Activated CD4-positive, alpha-beta T cell treated with anti-CD3 and anti-CD28 coated beads, Interleukin-2, amount 50 U/mL, for 16 hours (primary cell): ENCODE data around the gene SMYD3.

Source experiments
- DNase-seq: peaks from one replicate; pipeline ENCODE4 v3.0.0-alpha.2; 2020

The SMYD3 gene

DNA sequence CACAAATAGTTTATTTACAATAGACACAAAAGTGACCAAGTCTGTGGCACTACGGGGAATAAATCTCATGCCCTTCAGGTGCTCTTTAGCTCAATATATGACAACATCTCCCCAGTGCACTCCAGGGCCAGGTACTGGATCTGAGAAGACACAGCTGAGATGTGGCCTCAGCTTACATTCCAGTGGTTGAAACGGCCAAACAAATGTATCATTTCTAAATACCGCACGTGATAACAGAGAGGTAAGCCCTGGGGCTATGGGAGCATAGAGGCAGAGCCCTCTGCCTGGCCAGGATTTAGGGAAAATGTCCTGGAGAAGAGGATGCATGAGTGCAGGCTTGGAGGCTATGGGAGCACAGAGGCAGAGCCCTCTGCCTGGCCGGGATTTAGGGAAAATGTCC lies 630.5 kb downstream of the SMYD3 start:
- no peak for DNase-seq

DNA sequence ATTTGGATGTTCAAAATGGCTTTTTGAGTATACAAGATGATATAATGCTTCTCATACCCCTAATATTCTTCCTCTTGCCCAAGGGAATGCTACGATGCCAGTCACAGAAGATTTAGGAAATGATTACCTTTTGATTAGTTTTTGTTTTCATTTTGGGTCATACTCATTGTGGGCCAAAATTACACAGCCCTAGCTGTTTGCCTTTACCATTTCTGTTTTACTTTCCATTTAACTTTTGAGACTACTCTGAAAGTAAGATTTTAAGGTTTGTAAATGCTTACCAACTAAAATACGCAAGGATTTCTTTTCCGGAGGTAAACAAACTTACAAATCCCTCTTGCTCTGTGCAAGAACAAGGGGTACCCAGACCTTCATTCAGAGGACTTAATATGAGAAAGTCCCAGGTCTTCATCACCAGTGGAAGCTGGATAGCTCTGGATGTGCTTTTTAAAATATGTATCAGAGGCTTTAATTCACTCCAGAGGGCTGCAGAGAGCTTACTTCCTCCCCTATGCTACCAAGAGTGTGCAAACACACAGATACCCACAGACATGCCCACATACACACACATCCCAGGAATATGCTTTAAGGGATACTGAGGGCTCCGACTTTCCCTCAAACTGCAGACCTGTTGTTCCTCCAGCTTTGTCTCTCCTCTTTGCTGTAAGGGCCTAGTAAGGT lies 631.4 kb downstream of the SMYD3 start:
- no peak for DNase-seq

DNA sequence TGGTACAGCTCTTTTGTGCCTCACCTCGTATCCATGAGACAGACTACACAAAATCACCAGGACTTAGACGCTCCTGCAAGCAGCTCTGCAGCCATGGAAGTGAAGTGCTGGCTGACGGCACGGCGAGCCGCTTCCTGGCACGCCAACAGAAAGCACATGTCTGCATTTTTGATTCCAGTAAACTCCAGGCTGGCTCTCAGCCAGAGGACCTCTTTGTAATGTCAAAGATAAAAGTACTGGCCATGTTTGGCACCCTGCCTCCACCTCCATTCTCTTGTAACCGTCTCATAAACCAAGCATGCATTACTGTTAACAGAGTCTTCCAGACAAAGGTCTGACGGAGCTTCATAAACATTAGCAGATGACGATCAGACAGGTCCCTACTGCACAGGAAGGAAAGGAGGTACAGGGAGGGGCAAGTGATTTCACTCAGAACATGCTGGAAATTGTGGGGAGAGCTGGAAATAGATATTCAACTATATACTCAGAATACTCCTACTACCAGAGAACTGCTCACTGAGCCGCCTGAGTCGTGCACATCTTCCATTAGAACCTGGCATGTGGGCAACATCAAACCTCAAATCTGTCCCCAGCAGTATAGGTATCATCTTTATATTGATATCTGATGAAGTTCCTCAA lies 632.0 kb downstream of the SMYD3 start:
- DNase-seq = no peak

DNA sequence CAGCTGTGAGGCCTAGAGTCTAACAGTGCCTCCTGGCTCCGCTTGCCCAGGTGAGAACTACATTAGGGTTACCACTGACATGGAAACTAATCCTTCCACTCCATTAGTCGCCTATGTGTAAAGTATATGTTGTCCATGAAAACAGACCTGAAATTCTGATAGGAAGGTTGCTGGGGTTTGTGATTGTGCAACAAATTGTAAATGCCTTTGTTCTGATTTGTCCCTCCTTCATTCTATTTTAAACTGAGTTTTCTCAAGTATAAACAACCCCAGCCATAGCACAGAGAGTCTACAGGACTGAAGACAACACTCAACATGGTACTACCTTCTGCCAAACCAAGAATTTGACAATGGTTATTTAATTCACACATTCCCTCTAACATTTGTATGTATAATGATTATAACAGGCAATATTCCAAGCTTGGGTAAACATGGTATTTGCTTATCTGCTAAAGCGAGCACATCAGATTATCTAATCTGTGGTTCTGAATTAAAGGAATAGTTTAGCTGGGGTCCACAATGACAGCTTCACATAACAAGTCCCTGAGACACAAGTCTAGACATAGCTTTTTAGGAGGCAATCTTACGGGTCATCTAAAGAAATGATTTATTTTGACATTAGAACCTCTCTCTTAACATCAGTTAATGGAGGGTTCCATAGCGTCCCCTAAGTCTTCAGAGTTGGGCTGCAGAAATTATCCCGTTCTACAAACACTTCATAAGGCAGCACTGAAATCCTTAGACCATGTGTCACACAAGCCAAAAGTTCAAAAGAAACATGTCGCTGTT lies 633.0 kb downstream of the SMYD3 start:
- no peak for DNase-seq

- no peak for DNase-seq
Observed at GRCh38 chr1:245873068-245873467, 634.0 kb downstream of the SMYD3 start.

DNA sequence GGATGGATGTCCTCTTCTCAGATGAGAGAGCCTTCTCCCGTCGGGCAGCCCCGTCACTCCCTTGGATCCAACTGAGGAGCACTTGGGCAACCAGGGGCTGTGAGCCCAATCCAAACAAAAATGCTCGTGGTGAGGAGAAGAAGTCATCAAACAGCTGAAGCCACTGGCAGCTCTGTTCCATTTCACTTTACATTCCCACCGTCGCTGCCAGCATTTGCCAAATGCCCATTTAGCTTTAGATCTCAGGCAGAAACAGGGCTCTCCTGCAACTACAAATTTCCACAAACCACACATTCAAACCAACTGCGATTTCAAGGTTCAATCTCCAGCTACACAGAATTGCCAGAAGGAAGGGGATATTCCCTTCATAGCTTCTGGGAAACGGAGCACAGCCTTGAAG lies 634.6 kb downstream of the SMYD3 start:
- no peak for DNase-seq

DNA sequence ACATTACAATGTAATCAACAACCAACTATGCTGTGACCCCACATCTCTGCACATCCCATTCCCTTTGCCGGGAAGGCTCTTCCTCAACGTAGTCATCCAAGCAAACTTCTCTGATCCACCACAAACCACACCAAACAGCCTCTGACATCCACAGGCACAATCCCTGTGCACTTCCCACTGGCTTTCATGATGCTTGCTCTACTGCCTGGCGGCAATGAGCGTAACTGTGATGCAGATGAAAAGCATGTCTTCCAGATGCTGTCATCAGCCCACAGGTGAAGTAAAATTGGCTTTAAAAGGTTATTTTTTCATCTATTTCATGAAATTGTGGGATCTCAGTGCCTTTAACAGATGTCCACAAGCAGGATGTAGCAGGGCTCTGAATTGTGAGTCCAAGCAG lies 635.2 kb downstream of the SMYD3 start:
- DNase-seq = no peak

DNA sequence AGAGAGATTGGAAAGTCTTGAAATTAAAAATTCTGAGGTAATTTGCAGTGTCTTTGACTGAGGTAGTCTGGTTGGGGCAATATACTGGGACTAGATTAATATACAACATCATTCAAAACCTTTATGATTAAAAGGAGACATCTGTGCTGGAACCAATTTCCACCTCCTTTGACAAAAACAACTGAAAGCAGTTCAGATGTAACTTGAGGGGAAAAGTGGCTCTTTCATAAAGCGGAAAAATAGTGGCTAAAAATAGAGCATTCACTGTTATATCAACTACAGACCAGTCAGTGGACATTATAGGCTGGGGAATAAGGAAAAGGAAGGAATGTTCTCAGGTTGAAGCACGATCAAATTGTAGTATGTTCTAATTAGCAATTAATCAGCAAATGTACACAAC lies 635.9 kb downstream of the SMYD3 start:
- no peak for DNase-seq

GRCh38 chr1:245870698-245871097 lies 636.4 kb downstream of the SMYD3 start:
- DNase-seq = no peak

- no peak for DNase-seq
Observed at GRCh38 chr1:245869847-245870246, 637.2 kb downstream of the SMYD3 start.

DNA sequence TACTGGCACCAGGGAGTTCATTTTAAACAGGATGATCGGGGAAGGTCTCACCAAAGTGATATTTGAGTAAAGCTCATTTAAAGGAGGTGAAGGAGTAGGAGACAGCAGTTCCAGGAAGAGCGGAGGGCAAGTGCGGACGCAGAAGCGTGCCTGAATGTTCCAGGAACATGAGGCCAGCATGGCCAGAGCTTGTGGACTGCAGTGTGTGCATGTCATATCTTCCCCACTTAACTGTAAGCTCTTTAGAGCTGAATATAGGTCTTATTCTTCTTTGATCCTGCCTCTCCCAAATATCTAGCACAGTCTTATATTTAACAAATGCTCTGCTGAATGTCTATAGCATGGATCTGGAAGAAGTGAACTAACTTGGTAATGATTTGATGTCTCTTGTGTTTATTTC lies 639.3 kb downstream of the SMYD3 start:
- DNase-seq = no peak

GRCh38 chr1:245864872-245865271 lies 642.2 kb downstream of the SMYD3 start:
- no peak for DNase-seq

DNA sequence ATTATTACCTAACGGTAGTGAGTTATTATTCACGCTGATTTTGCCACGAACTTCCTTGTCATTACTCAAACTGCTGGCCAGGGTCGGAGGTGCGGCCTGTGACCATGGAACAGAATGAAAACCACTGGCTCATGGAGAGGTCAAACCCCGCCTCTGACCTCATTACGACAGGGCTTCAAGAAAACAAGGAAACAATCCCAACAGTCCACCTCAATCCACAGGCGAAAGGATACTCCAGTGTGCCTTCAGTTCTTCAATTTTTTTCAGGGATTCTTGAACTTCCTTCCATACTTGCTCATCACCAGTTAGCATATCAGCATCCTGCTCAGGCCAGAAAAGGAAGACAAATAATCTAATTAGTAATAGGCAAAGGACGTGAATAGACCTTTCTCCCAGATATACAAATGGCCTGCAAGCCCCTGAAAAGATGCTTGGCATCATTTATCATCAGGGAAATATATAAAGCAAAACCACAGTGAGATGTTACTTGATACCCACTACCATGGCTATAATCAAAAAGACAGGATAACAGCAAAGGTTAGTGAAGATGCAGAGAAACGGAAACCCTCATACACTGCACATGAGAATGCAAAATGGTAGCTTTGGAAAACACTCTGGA lies 643.4 kb downstream of the SMYD3 start:
- no peak for DNase-seq

DNA sequence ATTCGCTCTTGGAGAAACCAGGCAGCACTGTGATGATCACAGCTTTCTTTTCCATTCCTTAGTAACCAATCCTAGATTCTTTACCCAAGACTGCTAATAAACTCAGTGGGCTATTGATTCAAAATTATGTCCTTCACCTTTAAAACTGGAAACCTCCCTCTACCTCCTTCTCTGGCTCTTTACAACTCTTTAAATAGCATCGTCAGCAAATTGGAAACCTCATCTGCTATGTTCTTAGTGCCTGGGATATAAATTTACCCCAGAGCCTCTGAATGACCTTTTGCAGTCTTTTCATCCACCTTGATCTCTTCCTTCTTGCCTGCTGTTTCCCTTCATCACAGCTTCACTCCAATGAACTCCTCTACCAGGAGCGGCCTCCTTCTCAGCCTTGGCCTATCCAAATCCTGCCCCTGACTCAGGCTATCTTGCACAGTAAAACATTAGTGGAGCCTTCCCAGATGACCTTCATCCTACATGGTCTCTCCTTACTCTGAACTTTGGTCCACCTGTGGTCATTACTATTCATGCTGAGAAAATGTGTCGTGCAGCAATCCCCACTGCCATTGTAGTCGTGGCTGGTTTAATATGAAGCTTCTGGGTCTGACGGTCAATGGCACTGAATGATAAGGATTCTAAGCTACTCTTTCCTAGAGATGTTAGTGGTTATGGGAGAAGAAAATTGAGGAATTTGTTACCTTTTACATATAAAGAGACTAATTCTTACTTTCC lies 644.1 kb downstream of the SMYD3 start:
- DNase-seq = no peak

DNA sequence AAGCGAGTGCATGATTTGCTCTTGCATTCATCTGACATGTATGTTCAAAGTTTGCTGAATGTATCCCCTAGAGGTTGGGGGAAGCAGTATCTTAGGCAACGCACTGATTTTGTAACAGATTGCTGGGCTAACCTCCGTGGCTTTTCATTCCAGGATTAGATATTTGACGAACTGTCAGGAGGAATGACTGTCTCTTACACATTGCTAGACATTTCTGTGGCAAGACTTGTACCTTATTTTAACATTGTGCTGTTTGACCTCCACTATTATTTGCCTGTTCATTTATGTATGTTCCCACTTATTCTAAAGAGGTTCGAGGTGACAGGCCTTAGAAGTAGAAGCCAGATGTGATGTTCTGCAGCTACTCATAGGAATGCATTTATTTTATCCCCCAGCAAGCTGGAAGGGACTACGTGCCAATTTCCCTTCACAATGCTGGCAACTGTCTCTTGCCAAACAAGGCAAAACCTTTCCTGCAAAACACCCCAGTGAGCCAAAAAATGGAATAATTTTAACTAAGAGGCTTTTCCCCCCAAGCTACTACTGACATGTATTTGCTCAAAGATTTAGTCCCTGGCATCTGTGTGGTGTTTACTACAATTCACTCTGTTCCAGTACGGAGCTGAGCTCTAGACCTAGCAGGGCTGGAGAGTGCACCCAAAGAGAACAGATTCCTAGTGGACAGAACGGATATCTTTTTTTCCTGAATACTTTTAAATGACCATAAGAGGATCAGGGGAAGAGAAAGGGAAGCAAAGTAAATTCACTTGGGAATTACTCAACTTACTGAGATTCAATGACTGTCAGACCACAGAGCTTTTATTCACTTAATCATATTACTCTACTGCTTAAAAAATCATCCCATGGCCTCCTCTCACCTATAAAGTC lies 646.2 kb downstream of the SMYD3 start:
- no peak for DNase-seq

GRCh38 chr1:245859493-245860114 lies 647.5 kb downstream of the SMYD3 start:
- DNase-seq = peak; percentile 3

- no peak for DNase-seq
Observed at GRCh38 chr1:245858722-245859492, 648.2 kb downstream of the SMYD3 start.

DNA sequence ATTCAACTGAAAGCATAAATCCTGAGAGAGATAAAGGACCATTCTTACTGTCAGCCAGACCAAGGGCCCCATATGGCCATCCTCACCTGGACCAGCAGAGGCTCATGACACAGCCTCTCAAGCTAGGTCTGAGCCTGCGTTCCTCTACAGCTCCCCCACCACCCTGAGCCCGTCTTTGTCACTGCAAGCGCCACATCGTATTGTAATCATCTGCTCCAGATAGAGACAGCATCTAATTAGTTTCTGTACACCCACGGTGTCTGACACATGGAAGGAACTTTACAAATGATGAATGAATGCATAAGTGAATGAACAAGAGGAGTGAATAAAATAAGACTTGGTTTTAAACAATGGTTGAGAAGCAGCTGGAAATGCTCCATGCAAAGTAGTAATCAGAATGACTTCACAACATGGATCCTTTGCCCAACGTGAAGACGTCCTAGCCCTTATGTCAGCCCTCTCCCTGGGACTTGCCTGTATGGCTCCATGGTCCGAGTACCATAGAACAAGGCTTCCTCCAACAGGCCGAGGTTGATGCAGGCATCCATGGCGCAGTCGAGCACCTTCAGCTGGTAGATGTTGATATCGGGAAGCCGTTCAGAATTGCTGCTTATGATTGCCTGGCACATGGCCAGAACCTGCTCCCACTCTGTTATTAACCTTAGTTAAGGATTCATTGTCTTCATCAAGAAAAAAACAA lies 648.9 kb downstream of the SMYD3 start:
- no peak for DNase-seq

DNA sequence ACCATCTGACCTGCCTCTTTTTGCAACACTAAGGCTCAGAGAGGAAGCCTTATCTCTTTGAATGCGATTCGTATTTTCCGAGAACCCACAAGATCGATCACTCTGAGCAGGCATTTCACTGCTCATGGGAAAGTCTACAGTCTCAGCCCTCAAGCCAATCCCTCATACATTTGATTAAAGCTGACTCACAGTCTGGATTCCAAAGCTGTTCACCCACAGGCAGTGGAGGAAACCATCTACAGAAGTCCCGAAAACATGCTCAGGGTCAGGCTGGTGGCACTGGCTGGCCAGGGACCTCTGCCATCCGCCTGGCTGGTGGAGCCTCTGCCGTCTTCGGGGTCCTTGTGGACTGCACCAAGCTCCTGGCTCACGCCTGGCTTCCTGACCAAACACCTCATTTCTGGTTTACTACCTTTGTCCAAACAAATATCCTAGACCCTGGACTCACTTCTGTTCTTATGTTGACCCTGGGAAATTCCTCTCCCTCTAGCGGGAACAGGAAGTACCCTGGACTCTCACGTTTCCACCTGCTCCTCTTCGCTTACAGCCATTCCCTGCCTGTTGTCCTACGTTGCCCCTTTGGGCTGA lies 650.0 kb downstream of the SMYD3 start:
- no peak for DNase-seq
